Upper lobe of left lung (tissue), 4 donors: ENCODE measurements around the gene FAM171A1.

ENCODE experiments used
- CTCF ChIP-seq, 6 experiments: fragments of 450-650 bp in 4 of 6; fragments of 200-600 bp in 2 of 6; sonication (generic) in 2 of 6; IDR thresholded peaks; one replicate each; pipeline ENCODE4 v1.5.1; 2016 to 2019; ENCODE audit warnings: antibody characterized with exemption in 6 of 6
- POLR2AphosphoS5 ChIP-seq, 2 donors: sonication (generic); formaldehyde crosslinking; IDR thresholded peaks; one replicate each; pipeline ENCODE4 v1.5.1; 2017; ENCODE audit warnings: antibody characterized with exemption in 2 of 2

GRCh38 chr10:15278786-15279185 is 92.3 kb downstream of the FAM171A1 start:
- TF ChIP-seq CTCF (IDR thresholded peaks at IDR 0.05): no peak
- no peak for TF ChIP-seq POLR2AphosphoS5 (IDR thresholded peaks at IDR 0.05)
